ENCODE measurements around the gene CSRNP3. TPM values are rescaled to one million over a fixed set of nuclear protein-coding genes. Genes with fewer than 3 reads are reported as not detected.

Gene CSRNP3
- total RNA-seq, 1 donor from 2014 or later: 0.26 TPM

DNA sequence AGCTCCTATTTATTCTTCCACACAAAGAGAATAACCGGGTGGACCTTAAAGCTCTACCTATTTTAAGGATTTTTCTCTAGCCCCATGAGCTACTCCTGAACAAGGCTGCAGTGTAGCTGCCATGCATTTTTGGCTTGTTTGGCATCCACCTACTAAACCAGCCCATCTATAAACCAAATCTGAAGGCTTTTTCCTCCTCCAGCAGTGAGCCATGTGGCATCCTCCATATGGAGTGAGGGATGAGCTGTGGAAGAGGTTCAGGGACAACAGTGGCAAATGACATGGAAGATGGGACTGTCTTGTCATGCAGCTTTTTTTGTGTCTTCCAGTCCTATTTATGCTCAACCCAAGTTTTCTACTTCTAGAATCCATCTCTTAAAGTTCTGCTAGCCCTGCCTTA lies 224.3 kb downstream of the CSRNP3 start:
- H3K4me3 ChIP-seq (ENCODE audit: low read depth, low read length): no peak overlapping the region
- FAIRE-seq: no peak
- TF ChIP-seq, protein P1, sequence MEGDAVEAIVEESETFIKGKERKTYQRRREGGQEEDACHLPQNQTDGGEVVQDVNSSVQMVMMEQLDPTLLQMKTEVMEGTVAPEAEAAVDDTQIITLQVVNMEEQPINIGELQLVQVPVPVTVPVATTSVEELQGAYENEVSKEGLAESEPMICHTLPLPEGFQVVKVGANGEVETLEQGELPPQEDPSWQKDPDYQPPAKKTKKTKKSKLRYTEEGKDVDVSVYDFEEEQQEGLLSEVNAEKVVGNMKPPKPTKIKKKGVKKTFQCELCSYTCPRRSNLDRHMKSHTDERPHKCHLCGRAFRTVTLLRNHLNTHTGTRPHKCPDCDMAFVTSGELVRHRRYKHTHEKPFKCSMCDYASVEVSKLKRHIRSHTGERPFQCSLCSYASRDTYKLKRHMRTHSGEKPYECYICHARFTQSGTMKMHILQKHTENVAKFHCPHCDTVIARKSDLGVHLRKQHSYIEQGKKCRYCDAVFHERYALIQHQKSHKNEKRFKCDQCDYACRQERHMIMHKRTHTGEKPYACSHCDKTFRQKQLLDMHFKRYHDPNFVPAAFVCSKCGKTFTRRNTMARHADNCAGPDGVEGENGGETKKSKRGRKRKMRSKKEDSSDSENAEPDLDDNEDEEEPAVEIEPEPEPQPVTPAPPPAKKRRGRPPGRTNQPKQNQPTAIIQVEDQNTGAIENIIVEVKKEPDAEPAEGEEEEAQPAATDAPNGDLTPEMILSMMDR (IDR thresholded peaks at IDR 0.05; ENCODE audit: insufficient read depth, low read length, severe bottlenecking): no peak

GRCh38 chr2:165697748-165698443 lies 228.4 kb downstream of the CSRNP3 start:
- FAIRE-seq: no peak
- DNase-seq (ENCODE audit: low read depth): no peak
- Histone ChIP-seq H3K36me3 (ENCODE audit: control insufficient read depth, insufficient read depth, low read length) (no peaks in the 10 kb centered on the region), H3K27me3 (ENCODE audit: control insufficient read depth, insufficient read depth, low read length) (no peaks in the 10 kb centered on the region), H3K4me3 (ENCODE audit: low read depth, low read length) (no peak overlapping the region)
- TF ChIP-seq, protein P1 (IDR thresholded peaks at IDR 0.05; ENCODE audit: insufficient read depth, low read length, severe bottlenecking): no peak

More for the DNA sequence above, 224.3 kb downstream of the CSRNP3 start:
- no peak for DNase-seq (ENCODE audit: low read depth)
- H3K27me3 ChIP-seq (ENCODE audit: control insufficient read depth, insufficient read depth, low read length): no peaks in the 10 kb centered on the region
- H3K36me3 ChIP-seq (ENCODE audit: control insufficient read depth, insufficient read depth, low read length): no peaks in the 10 kb centered on the region

DNA sequence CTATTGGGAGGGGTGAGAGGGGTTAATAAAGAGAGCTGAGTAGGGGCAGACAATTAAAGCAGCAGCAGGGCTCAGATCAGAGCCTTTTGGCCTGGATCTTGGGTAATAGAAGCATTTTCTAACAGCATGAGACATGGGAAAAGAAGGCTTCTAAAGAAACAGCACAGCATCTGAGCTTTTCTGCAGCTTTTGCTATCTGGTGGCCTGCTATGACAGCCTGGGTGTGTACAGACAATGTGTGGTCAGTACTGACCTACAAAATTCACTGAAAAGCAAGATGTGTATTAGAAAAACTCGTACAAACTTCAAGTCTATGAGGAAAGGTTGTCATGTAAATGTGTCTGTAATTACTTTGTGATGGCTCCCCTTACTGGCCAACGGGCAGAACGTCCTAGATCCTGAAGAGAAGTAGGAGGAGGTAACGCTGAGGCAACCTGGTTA lies 229.0 kb downstream of the CSRNP3 start:
- H3K27me3 ChIP-seq (ENCODE audit: control insufficient read depth, insufficient read depth, low read length): no peaks in the 10 kb centered on the region
- no peak for FAIRE-seq
- H3K36me3 ChIP-seq (ENCODE audit: control insufficient read depth, insufficient read depth, low read length): no peaks in the 10 kb centered on the region
- TF ChIP-seq, protein P1 (IDR thresholded peaks at IDR 0.05; ENCODE audit: insufficient read depth, low read length, severe bottlenecking): peak; percentile 56
- DNase-seq (ENCODE audit: low read depth): peak; percentile 66
- no peak overlapping the region for H3K4me3 ChIP-seq (ENCODE audit: low read depth, low read length)

- FAIRE-seq (no peak), DNase-seq (ENCODE audit: low read depth) (no peak)
- TF ChIP-seq, protein P1 (IDR thresholded peaks at IDR 0.05; ENCODE audit: insufficient read depth, low read length, severe bottlenecking): no peak
- H3K27me3 ChIP-seq (ENCODE audit: control insufficient read depth, insufficient read depth, low read length): no peaks in the 10 kb centered on the region
- no peak overlapping the region for H3K4me3 ChIP-seq (ENCODE audit: low read depth, low read length)
- no peaks in the 10 kb centered on the region for H3K36me3 ChIP-seq (ENCODE audit: control insufficient read depth, insufficient read depth, low read length)
Measured at GRCh38 chr2:165699946-165700345, 230.4 kb downstream of the CSRNP3 start.

DNA sequence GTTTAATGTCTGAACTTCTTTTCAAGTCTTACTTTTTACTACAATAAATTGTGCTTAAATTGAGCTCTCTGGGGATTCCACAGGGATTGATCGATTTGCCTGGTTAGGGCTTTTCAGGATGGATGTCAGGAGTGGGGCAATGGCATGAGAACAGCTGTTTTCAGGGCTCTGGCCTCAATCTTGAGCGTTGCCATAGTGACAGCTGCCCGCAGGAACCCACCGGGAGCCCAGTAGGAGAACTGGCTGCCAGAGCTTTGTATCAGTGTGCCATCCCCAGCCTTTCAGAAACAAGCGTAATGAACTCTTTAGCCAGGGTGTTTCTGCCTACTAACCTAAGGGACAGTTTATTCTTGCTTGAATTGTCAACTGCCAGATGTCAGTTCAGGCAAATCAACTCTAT lies 231.0 kb downstream of the CSRNP3 start:
- TF ChIP-seq, protein P1 (IDR thresholded peaks at IDR 0.05; ENCODE audit: insufficient read depth, low read length, severe bottlenecking): no peak
- H3K36me3 ChIP-seq (ENCODE audit: control insufficient read depth, insufficient read depth, low read length): no peaks in the 10 kb centered on the region
- no peak for DNase-seq (ENCODE audit: low read depth)
- no peak overlapping the region for H3K4me3 ChIP-seq (ENCODE audit: low read depth, low read length)
- no peaks in the 10 kb centered on the region for H3K27me3 ChIP-seq (ENCODE audit: control insufficient read depth, insufficient read depth, low read length)
- FAIRE-seq: no peak

DNA sequence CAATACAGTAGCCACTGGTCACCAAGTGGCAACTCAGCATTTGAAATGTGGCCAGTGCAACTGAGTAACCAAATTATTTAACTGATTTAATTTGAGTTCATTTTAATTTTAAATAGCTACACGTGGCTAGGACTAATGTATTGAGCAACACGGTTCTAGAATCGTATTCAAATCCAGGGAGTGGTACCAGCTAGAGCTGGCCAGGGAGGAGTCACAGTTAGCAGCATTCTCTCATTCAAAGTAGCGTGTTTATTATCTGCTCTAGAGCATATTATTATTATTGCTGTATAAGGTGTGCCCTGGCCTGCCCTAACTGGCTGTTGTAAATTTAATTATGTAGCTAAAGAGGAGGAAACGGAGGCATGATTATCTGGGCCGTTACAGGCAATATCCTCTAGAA lies 231.6 kb downstream of the CSRNP3 start:
- TF ChIP-seq, protein P1 (IDR thresholded peaks at IDR 0.05; ENCODE audit: insufficient read depth, low read length, severe bottlenecking): no peak
- no peak for DNase-seq (ENCODE audit: low read depth)
- Histone ChIP-seq H3K36me3 (ENCODE audit: control insufficient read depth, insufficient read depth, low read length) (no peaks in the 10 kb centered on the region), H3K4me3 (ENCODE audit: low read depth, low read length) (no peak overlapping the region), H3K27me3 (ENCODE audit: control insufficient read depth, insufficient read depth, low read length) (no peaks in the 10 kb centered on the region)
- no peak for FAIRE-seq

Data from bronchial epithelial cell (primary cell).